Stimulated activated CD8-positive, alpha-beta memory T cell treated with anti-CD3 and anti-CD28 coated beads, Interleukin-15, amount 100 ng/mL, for 1 hour (primary cell): Measurements from ENCODE around the gene SMIM35.
"Not testable (repeated sequence)": the region's sequence is repeated elsewhere in the genome, so short reads cannot be mapped to it uniquely, and the experiment has no call there.

ENCODE experiments used
- DNase-seq: peaks from one replicate; pipeline ENCODE4 v3.0.0-alpha.2; 2020; ENCODE audit warnings: low read depth

SMIM35 gene

DNA sequence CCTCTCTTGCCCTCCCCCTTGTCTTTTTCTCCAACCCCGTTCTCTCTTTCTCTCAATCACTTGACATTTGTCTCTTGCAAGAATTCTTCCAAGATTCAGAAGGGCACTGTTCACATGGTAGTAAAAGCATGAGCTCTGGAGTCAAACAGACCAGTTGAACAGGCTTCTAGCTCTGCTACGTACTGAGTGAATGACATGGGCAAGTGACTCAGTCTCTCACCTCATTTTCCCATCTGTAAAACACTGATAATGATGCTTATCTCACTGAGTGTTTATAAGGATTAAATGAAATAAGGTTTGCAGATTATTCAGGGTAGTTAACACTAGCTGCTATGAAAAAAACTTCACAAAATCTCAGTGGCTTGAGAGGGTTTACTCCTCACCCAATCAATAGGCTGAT, 106.5 kb downstream of the SMIM35 start:
- no peak for DNase-seq

DNA sequence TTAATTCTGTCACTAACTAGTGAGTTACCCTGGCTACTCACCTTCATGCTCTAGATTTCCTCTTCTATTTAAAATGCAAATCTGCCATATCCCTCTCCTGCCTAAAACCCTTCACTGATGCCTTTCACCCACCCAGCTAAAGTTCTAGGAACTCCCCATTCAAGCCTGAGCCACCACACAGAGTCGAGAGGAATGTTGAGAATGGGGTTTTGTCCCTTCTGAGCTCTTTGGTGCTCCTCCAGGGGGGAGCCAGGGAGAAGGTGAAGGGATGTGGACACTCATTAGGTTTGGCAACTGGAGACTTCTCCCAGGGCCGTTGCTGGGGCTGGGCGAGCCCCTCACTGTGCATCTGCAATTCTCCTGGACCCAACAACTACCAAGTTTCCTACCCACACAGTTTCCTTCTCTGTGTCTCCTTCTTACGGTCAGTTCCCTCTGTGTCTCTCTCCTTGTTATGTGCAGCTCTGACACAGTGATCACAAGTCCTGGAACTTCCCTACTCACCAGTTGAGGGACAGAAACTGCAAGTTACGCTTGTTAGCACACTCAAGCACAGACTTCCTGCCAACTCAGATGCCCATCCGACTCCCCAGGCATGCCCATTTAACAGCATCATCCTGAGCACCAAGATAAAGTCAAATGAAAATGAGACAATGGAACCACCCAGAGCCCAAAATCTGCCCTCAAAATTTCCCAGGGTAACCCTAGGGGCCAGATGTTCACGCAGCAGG, 107.1 kb downstream of the SMIM35 start:
- no peak for DNase-seq

DNA sequence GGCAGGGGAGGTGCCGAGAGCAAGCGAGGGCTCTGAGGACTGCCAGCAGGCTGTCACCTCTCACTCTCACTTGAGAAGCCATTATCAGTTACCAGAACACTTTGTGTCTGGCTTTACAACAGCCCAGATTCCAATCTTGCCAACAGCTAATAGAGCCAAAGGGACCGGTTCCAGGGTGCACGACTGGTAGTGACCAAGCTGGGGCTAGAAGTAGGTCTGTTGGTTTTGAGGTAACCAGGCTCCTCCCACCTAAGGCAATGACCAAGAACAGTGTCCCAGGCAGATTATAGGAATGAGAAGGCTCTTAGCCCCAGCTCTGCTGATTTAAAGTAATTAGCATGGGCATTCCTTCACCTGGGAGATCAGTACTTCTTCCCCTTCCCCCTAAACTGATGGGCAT, 107.8 kb downstream of the SMIM35 start:
- DNase-seq, result no peak

- DNase-seq, result not testable (repeated sequence)
These were observed 108.4 kb downstream of the SMIM35 start for GRCh38 chr11:117978291-117978910.

GRCh38 chr11:117977612-117978264, 109.0 kb downstream of the SMIM35 start:
- not testable (repeated sequence) for DNase-seq

GRCh38 chr11:117977029-117977428, 109.7 kb downstream of the SMIM35 start:
- DNase-seq, result no peak

GRCh38 chr11:117976445-117976844, 110.3 kb downstream of the SMIM35 start:
- no peak for DNase-seq

DNA sequence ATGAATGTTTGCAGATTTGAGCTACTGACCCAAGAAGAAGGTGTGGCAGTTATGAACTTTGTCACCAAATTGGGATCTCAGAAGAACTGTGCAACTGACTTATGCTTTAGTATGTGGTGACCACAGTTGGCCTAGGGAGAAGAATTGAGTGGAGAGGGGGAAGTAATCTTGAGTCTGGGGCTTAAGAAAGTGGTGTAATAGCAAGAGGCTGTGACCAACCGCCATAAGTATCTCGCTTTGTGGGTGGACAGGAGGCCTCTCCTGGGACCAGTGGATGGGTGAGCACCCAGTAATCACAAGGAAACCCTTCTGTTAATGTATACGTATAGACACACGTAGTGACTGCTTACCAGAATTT, 113.3 kb downstream of the SMIM35 start:
- no peak for DNase-seq

DNA sequence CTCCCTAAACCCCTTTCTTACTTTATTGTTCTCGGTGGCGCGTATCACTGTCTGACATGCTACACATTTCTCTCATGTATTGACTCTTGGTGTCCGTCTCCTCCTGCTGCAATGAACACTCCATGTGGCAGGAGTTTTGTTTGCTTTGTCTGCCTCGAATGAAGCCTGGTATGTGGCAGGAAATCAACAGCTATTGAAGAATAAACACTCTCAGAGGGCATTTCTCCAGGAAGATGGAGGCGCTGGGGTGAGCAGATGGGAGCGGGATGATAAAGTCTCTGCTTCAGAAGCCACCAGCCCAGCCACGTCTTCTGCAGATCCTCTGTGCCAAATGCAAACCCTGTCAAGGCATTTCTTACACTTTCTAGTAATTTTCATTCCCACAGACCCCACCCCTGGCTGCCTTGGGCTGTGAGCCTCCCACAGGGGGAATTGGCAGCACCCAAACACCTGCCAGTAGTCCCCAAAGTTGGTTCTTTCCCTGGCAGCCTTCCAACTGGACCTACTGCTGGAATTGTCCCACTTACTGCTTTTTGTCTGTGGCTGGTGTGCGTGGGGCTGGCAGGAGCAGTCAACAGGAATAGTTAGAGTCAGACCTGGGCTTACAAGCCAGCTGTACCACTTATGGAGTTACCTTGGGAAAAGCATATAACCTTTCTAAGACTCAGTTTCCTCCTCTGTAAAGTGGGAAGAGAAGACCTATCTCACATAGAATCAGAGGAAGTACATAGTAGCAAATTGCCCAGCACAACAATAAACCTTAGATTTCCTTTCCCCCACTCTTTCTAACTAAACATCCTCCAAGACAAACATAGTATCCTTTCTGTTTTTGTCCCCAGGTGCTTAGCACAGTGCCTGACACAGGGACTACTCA, 113.9 kb downstream of the SMIM35 start:
- DNase-seq, result no peak

GRCh38 chr11:117972044-117972443, 114.7 kb downstream of the SMIM35 start:
- DNase-seq, result no peak

DNA sequence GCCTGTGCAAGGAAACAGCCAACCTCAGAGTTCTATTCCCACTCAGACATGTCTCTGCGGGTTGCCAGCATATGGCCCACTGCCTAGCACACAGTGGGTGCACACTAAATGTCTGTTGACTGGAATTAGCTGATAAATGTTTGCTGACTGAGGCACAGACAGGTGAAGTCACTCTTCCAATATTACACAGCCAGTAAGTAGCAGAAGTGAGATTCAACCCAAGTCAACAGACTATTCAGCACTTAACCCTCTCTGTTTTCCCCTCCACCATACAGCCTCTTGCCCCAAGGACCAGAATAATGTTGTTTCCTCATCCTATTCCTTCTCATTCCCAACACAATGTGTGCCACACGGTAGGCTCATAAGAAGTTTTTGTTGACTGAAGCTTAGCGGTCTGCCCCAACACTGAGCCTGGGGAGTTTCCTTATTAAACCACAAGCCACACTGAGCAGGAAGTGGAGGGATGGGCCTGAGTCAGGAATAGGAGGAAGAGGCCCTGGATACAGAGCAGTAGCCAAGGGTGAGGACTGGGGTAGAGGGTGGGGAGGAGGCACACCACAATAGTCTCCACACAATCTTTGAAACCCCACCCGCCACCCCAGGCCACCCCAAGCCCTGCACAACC, 116.3 kb downstream of the SMIM35 start:
- DNase-seq, result no peak

DNA sequence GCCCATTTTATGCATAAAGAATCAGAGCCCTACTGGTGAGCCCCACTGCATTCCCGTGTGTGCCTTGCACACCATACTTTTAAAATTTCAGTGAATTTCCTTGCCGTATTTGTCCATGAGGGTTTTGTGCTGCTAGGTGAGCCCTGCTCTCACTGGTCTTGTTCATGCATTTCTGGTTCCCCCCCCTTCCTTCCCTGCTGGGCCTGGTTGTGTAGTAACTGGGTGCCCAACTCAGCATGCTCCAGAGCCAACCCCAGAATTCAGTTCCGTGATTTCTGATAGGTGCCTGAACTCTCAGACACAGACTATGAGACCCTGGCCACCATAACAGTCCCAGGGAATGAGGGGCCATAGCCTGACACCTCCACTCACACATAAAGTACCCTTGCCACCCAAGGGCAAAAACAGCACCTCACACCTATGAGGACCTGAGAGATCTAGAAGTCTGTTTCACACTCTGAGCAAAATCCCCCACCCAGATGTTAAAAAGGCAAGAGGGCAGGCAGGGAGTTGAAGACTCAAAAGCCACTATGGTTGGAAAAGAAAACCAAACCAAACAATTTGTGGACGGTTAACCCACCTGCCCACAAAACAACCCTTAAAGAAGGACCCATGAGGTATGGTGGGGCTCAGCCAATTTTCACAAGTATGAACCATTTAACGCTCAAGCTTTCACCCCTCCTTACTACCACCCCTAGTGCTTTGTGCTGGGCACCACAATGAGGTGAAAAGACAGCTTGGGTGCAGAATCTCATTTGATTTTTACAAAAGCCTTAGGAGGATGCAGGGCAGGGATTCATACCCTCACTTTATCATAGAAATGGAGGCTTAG, 117.4 kb downstream of the SMIM35 start:
- no peak for DNase-seq

- DNase-seq, result no peak
These were observed 119.9 kb downstream of the SMIM35 start for GRCh38 chr11:117966908-117967307.

- DNase-seq, result no peak
These were observed 123.9 kb downstream of the SMIM35 start for GRCh38 chr11:117962826-117963225.

- no peak for DNase-seq
These were observed 124.9 kb downstream of the SMIM35 start for GRCh38 chr11:117961896-117962295.

DNA sequence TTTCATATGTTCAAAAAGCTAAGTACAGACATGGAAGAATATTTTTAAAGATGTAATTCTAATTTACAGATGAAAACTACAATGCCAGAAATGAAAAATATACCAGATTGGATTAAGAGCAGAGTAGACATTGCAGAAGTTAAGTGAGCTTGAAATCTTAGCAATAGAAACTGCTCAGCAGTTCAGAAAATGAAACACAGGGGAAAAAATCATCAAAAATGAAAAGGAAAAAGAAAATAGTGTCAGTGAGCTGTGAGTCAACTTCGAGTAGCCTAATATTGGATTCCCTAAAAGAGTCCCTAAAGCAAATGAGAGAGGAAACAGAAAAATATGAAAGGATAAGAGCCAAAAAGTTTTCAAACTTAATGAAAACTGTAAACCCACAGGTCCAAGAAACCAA, 126.4 kb downstream of the SMIM35 start:
- no peak for DNase-seq

DNA sequence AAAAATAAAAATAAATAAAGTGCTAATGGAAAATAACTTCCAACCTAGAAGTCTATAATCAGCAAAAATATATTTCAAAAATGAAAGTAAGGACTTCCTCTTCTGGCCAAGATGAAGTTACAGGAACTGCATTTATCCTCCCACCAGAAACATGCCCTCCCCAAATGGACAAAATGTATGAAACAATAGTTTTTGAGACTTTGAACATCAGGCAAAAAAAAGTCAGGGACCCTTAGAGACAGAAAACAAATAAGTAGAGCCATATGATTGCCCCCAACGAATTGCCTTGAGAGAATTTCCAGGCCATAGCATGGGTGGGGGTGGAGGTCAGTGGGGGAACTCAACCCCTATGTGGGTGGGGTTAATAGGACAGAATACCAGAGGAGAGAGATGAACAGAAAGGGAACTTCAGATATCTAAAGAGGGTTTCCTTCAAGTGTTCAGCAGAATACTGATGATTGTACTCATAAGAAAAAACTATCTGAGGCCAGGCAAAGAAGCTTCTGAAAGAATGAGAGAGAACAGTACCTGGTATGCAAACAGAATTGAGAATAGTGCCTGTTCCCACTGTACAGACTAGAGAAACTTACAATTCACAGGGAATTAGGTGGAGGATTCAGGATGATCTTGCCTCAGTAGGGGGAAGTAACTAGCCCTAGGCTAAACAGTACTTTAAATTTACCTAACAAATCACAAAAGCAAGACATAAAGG, 127.2 kb downstream of the SMIM35 start:
- no peak for DNase-seq

DNA sequence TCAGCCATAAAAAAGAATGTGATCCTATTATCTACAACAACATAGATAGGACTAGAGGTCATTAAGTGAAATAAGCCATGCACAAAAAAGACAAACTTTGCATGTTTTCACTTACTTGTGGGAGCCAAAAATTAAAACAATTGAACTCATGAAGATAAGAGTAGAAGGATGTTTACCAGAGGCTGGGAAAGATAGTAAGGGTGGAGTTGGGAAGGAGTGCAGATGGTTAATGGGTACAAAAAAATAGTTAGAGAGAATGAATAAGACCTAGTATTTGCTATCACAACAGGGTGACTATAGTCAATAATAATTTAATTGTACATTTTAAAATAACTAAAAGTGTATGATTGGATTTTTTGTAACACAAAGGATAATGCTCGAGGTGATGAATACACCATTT, 127.8 kb downstream of the SMIM35 start:
- no peak for DNase-seq
